GM18511 (cell line): Measurements from ENCODE around the gene CLECL1.
"Not testable (repeated sequence)": the region's sequence is repeated elsewhere in the genome, so short reads cannot be mapped to it uniquely, and the experiment has no call there.

Experiments used
- ATAC-seq: cut with Tn5 transposase; IDR thresholded peaks from one replicate; pipeline ENCODE4 v1.9.1; 2021; ENCODE audit warnings: mild to moderate bottlenecking, moderate library complexity; ENCODE audit not compliant: unreplicated experiment

Gene CLECL1

DNA sequence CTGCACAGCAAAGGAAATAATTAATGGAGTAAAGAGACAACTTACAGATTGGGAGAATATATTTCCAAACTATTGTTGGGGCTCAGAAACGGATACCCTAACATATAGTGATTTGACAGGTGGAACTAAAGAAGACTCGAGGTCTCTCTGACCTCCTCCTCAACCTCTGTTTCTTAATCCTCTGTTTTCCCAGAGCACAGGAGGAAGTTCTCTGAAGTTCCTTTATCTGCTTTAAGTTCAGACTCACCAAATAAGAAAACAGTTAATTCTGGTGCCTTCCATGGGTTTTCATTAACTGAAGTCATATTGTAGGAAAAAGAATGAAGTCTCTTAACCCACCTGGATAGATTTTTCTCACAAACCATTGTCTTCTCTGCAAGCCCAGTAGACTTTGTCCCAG is 34.2 kb downstream of the CLECL1 start:
- no peak for ATAC-seq

DNA sequence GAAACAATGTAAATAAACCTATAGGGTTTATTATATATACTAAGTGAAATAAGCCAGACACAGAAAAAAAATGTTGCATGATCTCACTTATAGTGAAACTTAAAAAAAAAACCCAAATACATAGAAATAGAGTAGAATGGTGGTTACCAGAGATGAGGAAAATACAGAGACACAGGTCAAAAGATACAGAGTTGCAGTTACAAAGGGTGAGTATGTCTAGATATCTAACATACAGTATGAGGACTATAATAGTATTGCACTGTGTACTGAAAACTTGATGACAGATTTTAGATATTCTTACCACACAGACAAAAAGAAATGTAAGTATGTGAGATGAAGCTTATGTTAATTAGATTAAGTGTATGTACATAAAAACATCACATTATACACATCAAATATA is 35.3 kb downstream of the CLECL1 start:
- no peak for ATAC-seq

DNA sequence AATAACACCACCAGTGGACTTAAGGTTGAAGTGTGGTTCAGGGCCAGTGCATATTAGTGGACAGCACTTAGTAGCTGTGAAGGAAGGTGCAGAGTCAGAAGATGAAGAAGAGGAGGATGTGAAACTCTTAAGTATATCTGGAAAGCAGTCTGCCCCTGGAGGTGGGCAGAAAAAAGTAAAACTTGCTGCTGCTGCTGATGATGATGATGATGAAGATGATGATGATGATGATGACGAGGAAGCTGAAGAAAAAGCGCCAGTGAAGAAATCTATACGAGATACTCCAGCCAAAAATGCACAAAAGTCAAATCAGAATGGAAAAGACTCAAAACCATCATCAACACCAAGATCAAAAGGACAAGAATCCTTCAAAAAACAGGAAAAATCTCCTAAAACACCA is 37.2 kb downstream of the CLECL1 start:
- not testable (repeated sequence) for ATAC-seq

DNA sequence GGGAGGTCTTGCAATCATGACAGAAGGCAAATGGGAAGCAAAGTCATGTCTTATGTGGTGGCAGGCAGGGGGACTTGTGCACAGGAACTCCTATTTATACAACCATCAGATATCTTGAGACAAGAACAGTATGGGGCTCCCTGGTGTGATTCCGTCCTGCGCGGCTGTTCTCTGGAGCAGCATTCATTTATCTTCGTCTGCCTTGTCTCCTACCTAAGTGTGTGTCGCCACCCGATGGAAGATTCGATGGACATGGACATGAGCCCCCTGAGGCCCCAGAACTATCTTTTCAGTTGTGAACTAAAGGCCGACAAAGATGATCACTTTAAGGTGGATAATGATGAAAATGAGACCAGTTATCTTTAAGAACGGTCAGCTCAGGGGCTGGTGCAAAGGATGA is 37.7 kb downstream of the CLECL1 start:
- not testable (repeated sequence) for ATAC-seq

DNA sequence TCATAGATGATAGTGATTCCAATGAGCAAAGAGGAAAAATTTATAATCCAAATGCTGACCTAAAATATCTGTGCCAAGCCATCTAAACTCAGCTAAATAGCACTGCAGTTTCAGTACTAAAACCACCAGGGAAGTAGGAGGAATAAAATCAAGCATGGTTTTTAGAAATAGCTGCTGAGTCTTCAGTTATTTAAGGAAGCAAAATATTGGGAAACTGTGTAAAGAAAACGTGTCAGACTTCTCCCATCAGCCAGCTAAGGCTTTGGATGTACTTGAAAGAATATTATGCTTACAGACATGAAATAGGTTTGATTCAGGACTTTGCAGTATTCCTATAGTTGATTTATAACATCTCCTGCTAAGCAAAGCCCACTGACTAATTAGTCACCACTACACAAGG is 38.7 kb downstream of the CLECL1 start:
- ATAC-seq: no peak

DNA sequence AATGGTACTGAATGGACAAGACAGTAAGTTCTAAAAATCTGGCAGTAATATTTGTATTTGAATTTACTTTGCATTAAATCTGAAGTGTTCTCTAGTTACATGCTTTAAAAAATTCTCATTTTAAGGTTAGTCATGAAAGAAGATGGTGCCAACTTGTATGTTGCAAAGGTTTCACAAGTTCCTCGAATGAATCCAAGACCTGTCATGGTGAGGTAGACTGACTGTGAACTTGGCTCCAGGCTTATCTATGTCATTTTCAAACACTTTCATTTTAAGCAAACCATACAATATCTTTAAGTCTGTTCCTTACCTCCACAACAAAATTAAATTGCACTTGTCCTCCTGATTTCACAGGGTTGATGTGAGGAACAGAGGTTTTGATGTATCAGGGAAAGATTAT is 40.0 kb downstream of the CLECL1 start:
- ATAC-seq: no peak

DNA sequence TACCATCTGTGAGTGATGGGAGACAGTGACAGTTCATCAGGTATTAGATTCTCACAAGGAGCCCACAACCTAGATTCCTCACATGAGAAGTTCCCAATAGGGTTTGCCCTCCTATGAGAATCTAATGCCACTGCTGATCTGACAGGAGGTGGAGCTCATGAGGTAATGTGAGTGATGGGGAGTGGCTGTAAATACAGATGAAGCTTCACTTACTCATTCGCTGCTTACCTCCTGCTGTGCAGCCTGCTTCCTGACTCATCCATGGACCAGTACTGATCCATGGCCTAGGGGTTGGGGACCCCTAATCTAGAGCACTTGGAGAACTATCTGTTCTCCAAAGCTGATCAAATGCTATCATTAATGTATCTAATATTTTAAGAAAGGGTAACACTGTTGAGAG is 45.7 kb downstream of the CLECL1 start:
- no peak for ATAC-seq

DNA sequence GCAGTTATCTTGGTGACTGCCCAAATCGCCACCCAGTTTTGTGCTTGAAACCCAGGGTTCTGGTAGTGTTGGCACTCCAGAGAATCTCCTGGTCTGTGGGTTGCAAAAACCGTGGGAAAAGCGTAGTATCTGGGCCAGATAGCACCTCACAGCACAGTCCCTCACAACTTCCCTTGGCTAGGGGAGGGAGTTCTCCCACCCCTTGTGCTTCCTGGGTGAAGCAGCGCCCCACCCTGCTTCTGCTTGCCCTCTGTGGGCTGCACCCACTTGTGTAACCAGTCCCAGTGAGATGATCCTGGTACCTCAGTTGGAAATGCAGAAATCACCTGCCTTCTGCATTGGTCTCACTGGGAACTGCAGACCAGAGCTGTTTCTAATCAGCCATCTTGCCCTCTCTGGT is 47.0 kb downstream of the CLECL1 start:
- ATAC-seq: no peak

DNA sequence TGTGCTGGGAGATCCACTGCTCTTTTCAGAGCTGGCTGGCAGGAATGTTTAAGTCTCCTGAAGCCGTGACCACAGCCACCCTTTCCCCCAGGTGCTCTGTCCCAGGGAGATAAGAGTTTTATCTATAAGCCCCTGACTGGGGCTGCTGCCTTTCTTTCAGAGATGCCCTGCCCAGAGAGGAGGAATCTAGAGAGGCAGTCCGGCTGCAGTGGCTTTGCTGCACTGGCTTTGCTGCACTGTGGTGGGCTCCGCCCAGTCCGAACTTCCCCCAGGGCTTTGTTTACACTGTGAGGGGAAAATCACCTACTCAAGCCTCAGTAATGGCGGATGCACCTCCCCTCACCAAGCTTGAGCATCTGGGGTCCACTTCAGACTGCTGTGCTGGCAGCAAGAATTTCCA is 47.5 kb downstream of the CLECL1 start:
- ATAC-seq: not testable (repeated sequence)

DNA sequence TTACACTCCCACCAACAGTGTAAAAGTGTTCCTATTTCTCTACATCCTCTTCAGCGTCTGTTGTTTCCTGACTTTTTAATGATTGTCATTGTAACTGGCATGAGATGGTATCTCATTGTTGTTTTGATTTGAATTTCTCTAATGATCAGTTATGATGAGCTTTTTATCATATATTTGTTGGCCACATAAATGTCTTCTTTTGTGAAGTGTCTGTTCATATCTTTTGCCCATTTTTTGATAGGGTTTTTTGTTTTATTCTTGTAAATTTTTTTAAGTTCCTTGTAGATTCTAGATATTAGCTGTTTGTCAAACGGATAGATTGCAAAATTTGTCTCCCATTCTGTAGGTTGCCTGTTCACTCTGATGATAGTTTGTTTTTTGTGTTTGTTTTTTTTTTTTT is 49.9 kb downstream of the CLECL1 start:
- not testable (repeated sequence) for ATAC-seq

DNA sequence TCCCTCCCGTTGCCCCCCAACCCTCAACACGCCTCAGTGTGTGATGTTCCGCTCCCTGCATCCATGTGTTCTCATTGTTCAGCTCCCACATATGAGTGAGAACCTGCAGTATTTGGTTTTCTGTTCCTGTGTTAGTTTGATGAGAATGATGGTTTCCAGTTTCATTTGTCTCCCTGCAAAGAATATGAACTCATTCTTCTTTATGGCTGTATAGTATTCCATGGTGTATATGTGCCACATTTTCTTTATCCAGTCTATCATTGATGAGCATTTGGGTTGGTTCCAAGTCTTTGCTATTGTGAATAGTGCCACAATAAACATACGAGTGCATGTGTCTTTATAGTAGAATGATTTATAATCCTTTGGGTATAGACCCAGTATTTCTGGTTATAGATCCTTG is 50.4 kb downstream of the CLECL1 start:
- ATAC-seq: not testable (repeated sequence)

DNA sequence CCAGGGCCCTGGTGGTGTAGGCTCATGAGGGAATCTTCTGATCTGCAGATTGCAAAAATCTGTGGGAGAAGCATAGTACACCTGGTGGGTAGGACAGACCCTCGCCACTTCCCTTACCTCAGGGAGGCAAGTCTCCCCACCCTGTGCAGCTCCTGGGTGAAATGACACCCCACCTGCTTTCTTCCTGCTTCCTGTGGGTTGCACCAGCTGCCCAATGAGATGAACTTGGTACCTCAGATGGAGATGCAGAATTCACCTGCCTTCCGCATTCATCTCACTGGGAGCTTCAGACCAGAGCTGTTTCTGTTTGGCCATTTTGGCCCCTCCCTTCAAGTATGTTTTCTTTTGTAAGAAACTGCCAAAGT is 58.7 kb downstream of the CLECL1 start:
- ATAC-seq: peak; percentile 22

DNA sequence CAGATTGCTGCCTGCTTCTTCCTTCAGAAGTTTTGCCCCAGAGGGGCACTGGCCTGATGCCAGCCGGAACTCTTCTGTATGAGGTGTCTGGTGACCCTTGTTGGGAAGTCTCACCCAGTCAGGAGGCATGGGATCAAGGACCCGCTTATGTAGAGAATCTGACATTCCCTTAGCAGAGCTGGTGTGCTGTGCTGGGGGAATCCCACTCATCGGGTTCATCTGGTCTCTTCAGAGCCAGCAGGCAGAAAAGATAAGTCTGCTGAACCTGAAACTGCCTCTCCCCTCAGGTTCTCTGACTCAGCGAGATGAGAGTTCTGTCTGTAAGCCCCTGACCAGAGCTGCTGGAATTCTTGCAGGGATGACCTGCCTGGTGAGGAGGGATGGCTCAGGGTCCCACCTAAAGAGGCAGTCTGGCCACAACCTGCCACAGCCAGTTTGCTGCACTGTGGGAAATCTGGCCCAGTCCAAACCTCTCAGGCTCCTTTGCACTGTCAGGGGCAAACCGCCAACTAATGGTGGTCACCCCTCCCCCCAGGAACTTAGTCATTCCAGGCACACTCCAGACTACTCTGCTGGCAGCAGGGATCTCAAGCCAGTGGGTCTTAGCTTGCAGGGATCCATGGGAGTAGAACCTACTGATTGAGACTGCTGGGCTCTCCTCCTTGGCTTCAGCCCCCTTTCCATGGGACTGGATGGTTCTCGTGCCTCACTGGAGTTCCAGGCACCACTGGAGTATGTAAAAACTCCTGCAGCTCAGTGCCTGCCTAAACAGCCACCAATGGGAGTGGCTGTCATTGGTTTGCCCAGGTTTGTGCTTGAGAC is 59.3 kb downstream of the CLECL1 start:
- ATAC-seq: peak; percentile 53
